GM18907 (cell line): ENCODE data around the gene TSSK6.

Source experiments
- ATAC-seq: cut with Tn5 transposase; IDR thresholded peaks from one replicate; pipeline ENCODE4 v1.9.1; 2021; ENCODE audit warnings: mild to moderate bottlenecking, moderate library complexity; ENCODE audit not compliant: unreplicated experiment

Gene TSSK6

GRCh38 chr19:19531951-19532805 is 16.8 kb upstream of the TSSK6 start:
- ATAC-seq, result no peak

GRCh38 chr19:19530889-19531288 is 15.5 kb upstream of the TSSK6 start:
- no peak for ATAC-seq

GRCh38 chr19:19530423-19530804 is 15.1 kb upstream of the TSSK6 start:
- ATAC-seq, result no peak

- no peak for ATAC-seq
These were observed 14.6 kb upstream of the TSSK6 start for GRCh38 chr19:19529783-19530422.

GRCh38 chr19:19528721-19529490 is 13.6 kb upstream of the TSSK6 start, which contains the start of gene YJEFN3:
YJEFN3 (plus strand) TSS chr19:19528911; CDS start chr19:19528933, 22 bp downstream.
- ATAC-seq, result no peak

- ATAC-seq, result no peak
These were observed 12.6 kb upstream of the TSSK6 start for GRCh38 chr19:19527674-19528625.

GRCh38 chr19:19527371-19527656 is 12.0 kb upstream of the TSSK6 start:
- no peak for ATAC-seq

GRCh38 chr19:19526581-19527370 is 11.4 kb upstream of the TSSK6 start:
- no peak for ATAC-seq

GRCh38 chr19:19525611-19526380 is 10.4 kb upstream of the TSSK6 start:
- no peak for ATAC-seq

GRCh38 chr19:19524053-19524452 is 8.7 kb upstream of the TSSK6 start:
- ATAC-seq, result no peak

GRCh38 chr19:19523177-19523576 is 7.8 kb upstream of the TSSK6 start:
- ATAC-seq, result no peak

- no peak for ATAC-seq
These were observed 5.6 kb upstream of the TSSK6 start for GRCh38 chr19:19520989-19521388.

- no peak for ATAC-seq
These were observed 1.9 kb upstream of the TSSK6 start for GRCh38 chr19:19517235-19517619.

- peak; percentile 89 for ATAC-seq
These were observed 533 bp upstream of the TSSK6 start, which contains the start of gene NDUFA13 for GRCh38 chr19:19515642-19516519. NDUFA13 (plus strand) TSS chr19:19516225; CDS start chr19:19516239, 14 bp downstream.

- no peak for ATAC-seq
These were observed 1.1 kb downstream of the TSSK6 start for GRCh38 chr19:19514215-19514657.

GRCh38 chr19:19513682-19514081 is 1.7 kb downstream of the TSSK6 start:
- no peak for ATAC-seq

- no peak for ATAC-seq
These were observed 4.9 kb downstream of the TSSK6 start for GRCh38 chr19:19510432-19510831.

GRCh38 chr19:19508217-19508616 is 7.1 kb downstream of the TSSK6 start:
- ATAC-seq, result no peak
